K562 (cell line): ENCODE data around the gene EGFL7. TPM values are rescaled to one million over a fixed set of nuclear protein-coding genes. Genes with fewer than 3 reads are reported as not detected.

ENCODE experiments used
- C11orf30 ChIP-seq: fragments of 450-650 bp; IDR thresholded peaks from 2 replicates; pipeline ENCODE4 v1.6.1; 2016; ENCODE audit warnings: low read depth, mild to moderate bottlenecking
- CCAR2 ChIP-seq: fragments of 200-400 bp; formaldehyde crosslinking; IDR thresholded peaks from 2 replicates; pipeline ENCODE4 v1.6.1; 2017; ENCODE audit warnings: mild to moderate bottlenecking, low read depth, low read length
- ETV5 ChIP-seq: sonication (generic); formaldehyde crosslinking; IDR thresholded peaks from 2 replicates; pipeline ENCODE4 v1.4.0; 2020; ENCODE audit warnings: low read depth, mild to moderate bottlenecking, missing genetic modification reagents
- EWSR1 ChIP-seq: fragments of 450-650 bp; IDR thresholded peaks from 2 replicates; pipeline ENCODE4 v1.6.1; 2018; ENCODE audit warnings: borderline replicate concordance, mild to moderate bottlenecking, low read depth, moderate library complexity; ENCODE audit not compliant: partially characterized antibody
- FOXK1 ChIP-seq: sonication (generic); formaldehyde crosslinking; IDR thresholded peaks from 2 replicates; pipeline ENCODE4 v1.8.0; 2022; ENCODE audit warnings: missing genetic modification reagents, mild to moderate bottlenecking, borderline replicate concordance
- GABPB2 ChIP-seq: fragments of 250-450 bp; sonication (Bioruptor Pico); conservative IDR thresholded peaks from 2 replicates; pipeline ENCODE4 v1.5.1; 2021; ENCODE audit warnings: mild to moderate bottlenecking
- HSF4 ChIP-seq: fragments of 250-450 bp; sonication (Bioruptor Pico); IDR thresholded peaks from 2 replicates; pipeline ENCODE4 v2.1.2; 2022; ENCODE audit warnings: mild to moderate bottlenecking, moderate library complexity, borderline replicate concordance
- JUND ChIP-seq, 2 experiments: IDR thresholded peaks; 2 replicates in 1 of 2; 3 replicates in 1 of 2; pipeline ENCODE4 v1.6.1; 2011; ENCODE audit warnings: borderline replicate concordance in 2 of 2, low read depth in 2 of 2, low read length in 2 of 2, improper control_type of control experiment in 1 of 2, missing biosample characterization in 1 of 2, missing genetic modification characterization in 1 of 2, missing genetic modification reagents in 1 of 2
- MCM5 ChIP-seq: fragments of 450-650 bp; IDR thresholded peaks from 2 replicates; pipeline ENCODE4 v1.6.1; 2016; ENCODE audit warnings: low read depth
- NCOA6 ChIP-seq: fragments of 450-650 bp; IDR thresholded peaks from 2 replicates; pipeline ENCODE4 v1.6.1; 2017; ENCODE audit warnings: mild to moderate bottlenecking
- NR2F6 ChIP-seq: fragments of 450-650 bp; formaldehyde crosslinking; IDR thresholded peaks from 2 replicates; pipeline ENCODE4 v1.4.0; 2020; ENCODE audit warnings: mild to moderate bottlenecking
- NUFIP1 ChIP-seq: fragments of 450-650 bp; IDR thresholded peaks from 2 replicates; pipeline ENCODE4 v1.6.1; 2018; ENCODE audit not compliant: partially characterized antibody
- PHB ChIP-seq: fragments of 250-450 bp; sonication (Bioruptor Pico); IDR thresholded peaks from 2 replicates; pipeline ENCODE4 v1.5.0; 2021
- POLR2AphosphoS5 ChIP-seq: IDR thresholded peaks from 2 replicates; pipeline ENCODE4 v1.6.1; 2011; ENCODE audit warnings: mild to moderate bottlenecking, low read depth, low read length, moderate library complexity; ENCODE audit not compliant: control insufficient read depth, insufficient read depth
- RBBP5 ChIP-seq: fragments of 200-600 bp; sonication (generic); IDR thresholded peaks from 2 replicates; pipeline ENCODE4 v1.6.1; 2012; ENCODE audit warnings: borderline replicate concordance, mild to moderate bottlenecking, low read length, control low read depth, inconsistent platforms; ENCODE audit not compliant: insufficient read depth, poor library complexity, severe bottlenecking
- RBFOX2 ChIP-seq: fragments of 200-400 bp; formaldehyde crosslinking; IDR thresholded peaks from 2 replicates; pipeline ENCODE4 v1.6.1; 2017; ENCODE audit warnings: low read depth, mild to moderate bottlenecking, low read length, moderate library complexity
- RBM17 ChIP-seq: fragments of 200-400 bp; formaldehyde crosslinking; IDR thresholded peaks from 2 replicates; pipeline ENCODE4 v1.6.1; 2017; ENCODE audit warnings: low read depth, mild to moderate bottlenecking, low read length, borderline replicate concordance
- RBM25 ChIP-seq: fragments of 200-400 bp; formaldehyde crosslinking; IDR thresholded peaks from 2 replicates; pipeline ENCODE4 v1.6.1; 2018; ENCODE audit warnings: low read length, low read depth, moderate library complexity; ENCODE audit not compliant: severe bottlenecking
- SMAD3 ChIP-seq: fragments of 450-650 bp; formaldehyde crosslinking; conservative IDR thresholded peaks from 2 replicates; pipeline ENCODE4 v1.4.0; 2020; ENCODE audit warnings: mild to moderate bottlenecking
- SNRNP70 ChIP-seq: fragments of 200-400 bp; formaldehyde crosslinking; optimal IDR thresholded peaks from 2 replicates; pipeline ENCODE3; 2017; ENCODE audit warnings: low read depth, low read length
- SREBF1 ChIP-seq: fragments of 150-350 bp; IDR thresholded peaks from 2 replicates; pipeline ENCODE4 v1.6.1; 2014; ENCODE audit warnings: antibody characterized with exemption, low read depth, low read length, borderline replicate concordance
- XRCC4 ChIP-seq: IDR thresholded peaks from one replicate; pipeline ENCODE4 v1.6.1; 2011; ENCODE audit not compliant: insufficient read depth, insufficient read length; ENCODE audit errors: extremely low read depth
- XRCC5 ChIP-seq: fragments of 200-400 bp; formaldehyde crosslinking; IDR thresholded peaks from 2 replicates; pipeline ENCODE4 v1.6.1; 2017; ENCODE audit warnings: low read depth, mild to moderate bottlenecking, low read length
- ZC3H11A ChIP-seq: IDR thresholded peaks from 2 replicates; pipeline ENCODE4 v1.6.1; 2012; ENCODE audit warnings: low read depth, low read length, improper control_type of control experiment
- ZNF121 ChIP-seq: sonication (generic); formaldehyde crosslinking; conservative IDR thresholded peaks from 2 replicates; pipeline ENCODE4 v1.8.0; 2022; ENCODE audit warnings: missing genetic modification reagents
- ZNF311 ChIP-seq: fragments of 250-450 bp; sonication (Bioruptor Pico); IDR thresholded peaks from 2 replicates; pipeline ENCODE4 v1.4.0; 2020; ENCODE audit warnings: mild to moderate bottlenecking, moderate library complexity
- ZNF79 ChIP-seq: fragments of 250-450 bp; sonication (Bioruptor Pico); IDR thresholded peaks from 2 replicates; pipeline ENCODE4 v1.4.0; 2020; ENCODE audit warnings: low read depth, mild to moderate bottlenecking, moderate library complexity
- polyA plus RNA-seq, 8 experiments: library from polyadenylated mRNA; depleted of rRNA in 4 of 8; stranded (reverse) in 5 of 8; unstranded in 3 of 8; fragments of >200 nt; fragmentation: Nextera tagmentation in 2 of 8; fragmentation: Illumina TruSeq in 1 of 8; extraction: Ambion mirVana in 2 of 8; extraction: Trizol in 1 of 8; gene quantifications; 2 replicates each; pipeline versions ENCODE4 v1.2.1 to v1.2.3, GENCODE V29; 2011 to 2014; ENCODE audit warnings: inconsistent platforms in 1 of 8, missing spikeins in 1 of 8
- total RNA-seq, 7 experiments: library from RNA; depleted of rRNA in 6 of 7; stranded (reverse); fragments of >200 nt in 6 of 7; fragmentation: Illumina TruSeq in 2 of 7; extraction: Trizol in 2 of 7; gene quantifications; 2 replicates each; pipeline versions ENCODE4 v1.2.1 to v1.2.3, GENCODE V29; 2011 to 2021; ENCODE audit warnings: low replicate concordance in 1 of 7
- TF ChIP-seq, protein P1 (sequence below): fragments of 250-450 bp; sonication (Bioruptor Pico); IDR thresholded peaks from 2 replicates; pipeline ENCODE4 v1.8.0; 2022; ENCODE audit warnings: inconsistent platforms

Gene EGFL7
- total and polyA plus RNA-seq, 9 of the 15 experiments (the other 6 are each of a cell fraction or from before 2014, with no cell fraction given): 1.5 to 286 (median 55.5) TPM

GRCh38 chr9:136673088-136673974 lies 10.6 kb downstream of the EGFL7 start (continued):
- TF ChIP-seq RBBP5 (no peak), JUND (IDR thresholded peaks at IDR 0.05; ENCODE audit: borderline replicate concordance, low read depth, low read length) (no peak), JUND (tag; IDR thresholded peaks at IDR 0.05; ENCODE audit: borderline replicate concordance, low read depth, low read length) (no peak), RBFOX2 (peak; percentile 74), C11orf30 (no peak), ZNF79 (CRISPR knock-in tag) (no peak), ZNF311 (CRISPR knock-in tag) (no peak), HSF4 (CRISPR knock-in tag) (no peak), NUFIP1 (no peak), EWSR1 (no peak), CCAR2 (no peak), NR2F6 (CRISPR knock-in tag) (no peak), SNRNP70 (no peak), NCOA6 (no peak), POLR2AphosphoS5 (peak; percentile 68; the same call in 1 of the 2 replicates), FOXK1 (CRISPR knock-in tag) (no peak), RBM25 (no peak), XRCC4 (no peak), GABPB2 (no peak), ETV5 (CRISPR knock-in tag) (no peak), PHB (CRISPR knock-in tag) (peak; percentile 70; the same call in 1 of the 2 replicates), XRCC5 (no peak), RBM17 (no peak), SMAD3 (CRISPR knock-in tag) (no peak), ZNF121 (no peak), MCM5 (no peak), SREBF1 (no peak), ZC3H11A (no peak)
- TF ChIP-seq, protein P1, sequence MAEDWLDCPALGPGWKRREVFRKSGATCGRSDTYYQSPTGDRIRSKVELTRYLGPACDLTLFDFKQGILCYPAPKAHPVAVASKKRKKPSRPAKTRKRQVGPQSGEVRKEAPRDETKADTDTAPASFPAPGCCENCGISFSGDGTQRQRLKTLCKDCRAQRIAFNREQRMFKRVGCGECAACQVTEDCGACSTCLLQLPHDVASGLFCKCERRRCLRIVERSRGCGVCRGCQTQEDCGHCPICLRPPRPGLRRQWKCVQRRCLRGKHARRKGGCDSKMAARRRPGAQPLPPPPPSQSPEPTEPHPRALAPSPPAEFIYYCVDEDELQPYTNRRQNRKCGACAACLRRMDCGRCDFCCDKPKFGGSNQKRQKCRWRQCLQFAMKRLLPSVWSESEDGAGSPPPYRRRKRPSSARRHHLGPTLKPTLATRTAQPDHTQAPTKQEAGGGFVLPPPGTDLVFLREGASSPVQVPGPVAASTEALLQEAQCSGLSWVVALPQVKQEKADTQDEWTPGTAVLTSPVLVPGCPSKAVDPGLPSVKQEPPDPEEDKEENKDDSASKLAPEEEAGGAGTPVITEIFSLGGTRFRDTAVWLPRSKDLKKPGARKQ (CRISPR knock-in tag): no peak
